ENCODE data around the gene PDE7B. TPM values are rescaled to one million over a fixed set of nuclear protein-coding genes. Genes with fewer than 3 reads are reported as not detected.

PDE7B gene
- total and polyA plus RNA-seq, 2 of the 8 experiments (the other 6 are each of a cell fraction or from before 2014, with no cell fraction given) = not detected

GRCh38 chr6:136212608-136213007, 361.1 kb downstream of the PDE7B start:
- Histone ChIP-seq H2BK20ac (ENCODE audit: low read length) (no peak overlapping the region), H3K18ac (ENCODE audit: extremely low read depth, low read length) (no peak overlapping the region), H3K56ac (replicated peaks; ENCODE audit: insufficient read length, low read depth, low read length) (no peak overlapping the region), H4K20me1 (replicated peaks in 1 of 2; ENCODE audit: control insufficient read depth in 1 of 2, insufficient read depth in 2 of 2, low read length in 2 of 2) (no peaks in the 10 kb centered on the region), H3K79me1 (ENCODE audit: low read depth, low read length) (no peaks in the 10 kb centered on the region), H2BK5ac (ENCODE audit: low read depth, low read length) (no peak overlapping the region), H2BK120ac (replicated peaks; ENCODE audit: low read depth, low read length) (no peak overlapping the region), H3K27me3 (replicated peaks in 1 of 4; ENCODE audit: control insufficient read depth in 3 of 4, extremely low read depth in 1 of 4, insufficient read depth in 3 of 4, low read length in 3 of 4) (no peaks in the 10 kb centered on the region), H3K4me3 (ENCODE audit: extremely low read depth in 1 of 4, insufficient read depth in 2 of 4, low read depth in 3 of 4, low read length in 4 of 4) (no peak overlapping the region), H4K8ac (ENCODE audit: extremely low read depth, insufficient read depth, low read length) (no peak overlapping the region), H3K4ac (replicated peaks; ENCODE audit: insufficient read length, low read depth, low read length) (no peak overlapping the region), H3K36me3 (ENCODE audit: control insufficient read depth in 2 of 4, insufficient read depth in 4 of 4, low read length in 3 of 4) (no peaks in the 10 kb centered on the region), H3K14ac (ENCODE audit: insufficient read length) (no peak overlapping the region), H3K23me2 (ENCODE audit: low read depth, low read length) (no peaks in the 10 kb centered on the region; the same call in 1 of the 2 replicates), H2BK15ac (ENCODE audit: low read length) (no peak overlapping the region), H4K91ac (replicated peaks; ENCODE audit: insufficient read length, low read length) (no peak overlapping the region), H3K4me1 (replicated peaks in 1 of 4; ENCODE audit: control insufficient read depth in 3 of 4, insufficient read depth in 4 of 4, low read length in 3 of 4) (no peaks in the 10 kb centered on the region), H3K9ac (replicated peaks in 1 of 4; ENCODE audit: extremely low read depth in 1 of 4, low read depth in 3 of 4, low read length in 3 of 4) (no peak overlapping the region), H3K79me2 (ENCODE audit: control insufficient read depth in 1 of 2, insufficient read depth in 2 of 2, low read length in 2 of 2) (no peaks in the 10 kb centered on the region), H4K5ac (ENCODE audit: insufficient read length, low read depth, low read length) (no peak overlapping the region), H2AK5ac (ENCODE audit: low read depth, low read length) (no peak overlapping the region), H3K23ac (ENCODE audit: insufficient read length) (no peak overlapping the region), H3K27ac (ENCODE audit: low read depth, low read length) (no peak overlapping the region), H3K4me2 (ENCODE audit: insufficient read depth in 1 of 2, low read depth in 2 of 2, low read length in 2 of 2) (no peak overlapping the region), H3K9me3 (ENCODE audit: insufficient read depth in 2 of 2, low read depth in 1 of 2, low read length in 1 of 2) (no peaks in the 10 kb centered on the region), H2AFZ (ENCODE audit: low read length) (no peak overlapping the region), H2BK12ac (ENCODE audit: low read depth, low read length) (no peak overlapping the region)
- 98% methylated on average over 2 of the region's 2 CpGs; no CpG with 5 or more reads in 1 of the 2 experiments for WGBS, 2 experiments (ENCODE audit: extremely low coverage in 1 of 2, insufficient coverage in 1 of 2, insufficient read length in 1 of 2, insufficient replicate concordance in 2 of 2, low coverage in 1 of 2, low lambda C conversion rate in 2 of 2, missing lambda C conversion rate in 1 of 2)
- ChIA-PET CTCF (ENCODE audit: partially characterized antibody) (interaction anchor here (1.2 to 3.5 kb wide), 4 partner anchors 14 to 677 kb away, joined by 3 to 19 read pairs (median 4); no protein-coding TSS in a partner anchor), POLR2A (ENCODE audit: partially characterized antibody) (no interaction called here)
- TF ChIP-seq USF2 (IDR thresholded peaks at IDR 0.05; ENCODE audit: low read length) (no peak), POU5F1 (IDR thresholded peaks at IDR 0.05; ENCODE audit: low read depth, low read length) (no peak), SIRT6 (IDR thresholded peaks at IDR 0.05; ENCODE audit: low read length) (no peak)
- no peak for FAIRE-seq
- DNase-seq (ENCODE audit: low read depth in 1 of 2, low spot score in 2 of 2) = no peak

Data from H1 (cell line).